ENCODE measurements around the gene KIF3B. TPM values are rescaled to one million over a fixed set of nuclear protein-coding genes. Genes with fewer than 3 reads are reported as not detected.
"Not testable (repeated sequence)": the region's sequence is repeated elsewhere in the genome, so short reads cannot be mapped to it uniquely, and the experiment has no call there.

KIF3B gene
- total RNA-seq, 1 donor, result 33.1 TPM

DNA sequence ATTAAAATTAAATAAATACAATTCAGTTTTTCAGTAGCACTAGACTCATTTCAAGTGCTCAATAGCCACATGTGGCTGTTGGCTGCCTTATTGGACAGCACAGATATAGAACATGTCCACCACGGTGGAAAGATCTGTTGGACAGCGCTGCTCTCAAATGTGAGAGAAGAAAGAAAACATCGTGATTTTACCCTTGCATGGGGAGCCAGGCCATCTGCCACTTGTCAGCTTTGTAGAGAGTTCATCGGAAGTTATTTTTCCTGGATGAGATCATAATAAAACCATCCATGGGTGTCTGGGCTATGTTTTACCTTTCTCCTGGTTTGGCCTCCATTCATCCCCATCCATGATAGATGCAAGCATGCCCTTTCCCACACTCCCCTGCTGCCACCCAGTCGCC, 5.8 kb upstream of the KIF3B start:
- DNase-seq (ENCODE audit: low read depth), result no peak
- H3K4me3 ChIP-seq (ENCODE audit: low read depth, low read length), result no peak overlapping the region
- TF ChIP-seq, protein P1, sequence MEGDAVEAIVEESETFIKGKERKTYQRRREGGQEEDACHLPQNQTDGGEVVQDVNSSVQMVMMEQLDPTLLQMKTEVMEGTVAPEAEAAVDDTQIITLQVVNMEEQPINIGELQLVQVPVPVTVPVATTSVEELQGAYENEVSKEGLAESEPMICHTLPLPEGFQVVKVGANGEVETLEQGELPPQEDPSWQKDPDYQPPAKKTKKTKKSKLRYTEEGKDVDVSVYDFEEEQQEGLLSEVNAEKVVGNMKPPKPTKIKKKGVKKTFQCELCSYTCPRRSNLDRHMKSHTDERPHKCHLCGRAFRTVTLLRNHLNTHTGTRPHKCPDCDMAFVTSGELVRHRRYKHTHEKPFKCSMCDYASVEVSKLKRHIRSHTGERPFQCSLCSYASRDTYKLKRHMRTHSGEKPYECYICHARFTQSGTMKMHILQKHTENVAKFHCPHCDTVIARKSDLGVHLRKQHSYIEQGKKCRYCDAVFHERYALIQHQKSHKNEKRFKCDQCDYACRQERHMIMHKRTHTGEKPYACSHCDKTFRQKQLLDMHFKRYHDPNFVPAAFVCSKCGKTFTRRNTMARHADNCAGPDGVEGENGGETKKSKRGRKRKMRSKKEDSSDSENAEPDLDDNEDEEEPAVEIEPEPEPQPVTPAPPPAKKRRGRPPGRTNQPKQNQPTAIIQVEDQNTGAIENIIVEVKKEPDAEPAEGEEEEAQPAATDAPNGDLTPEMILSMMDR (IDR thresholded peaks at IDR 0.05; ENCODE audit: insufficient read depth, low read length), result no peak

DNA sequence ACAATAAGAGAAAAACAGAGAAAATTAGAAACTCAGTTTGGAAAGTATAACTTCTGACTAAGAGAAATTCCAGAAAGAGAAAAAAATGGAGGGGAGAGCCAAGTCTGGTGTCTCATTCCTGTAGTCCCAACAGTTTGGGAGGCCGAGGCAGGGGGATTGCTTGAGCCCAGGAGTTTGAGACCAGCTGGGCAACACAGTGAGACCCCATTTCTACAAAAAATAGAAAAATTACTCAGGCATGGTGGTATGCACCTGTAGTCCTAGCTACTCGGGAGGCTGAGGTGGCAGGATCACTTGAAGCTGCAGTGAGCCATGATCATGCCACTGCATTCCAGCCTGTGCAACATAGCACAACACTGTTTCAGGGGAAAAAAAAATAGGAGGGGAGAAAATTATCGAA, 3.1 kb upstream of the KIF3B start:
- H3K4me3 ChIP-seq (ENCODE audit: low read depth, low read length), result no peak overlapping the region
- no peak for DNase-seq (ENCODE audit: low read depth)
- TF ChIP-seq, protein P1 (IDR thresholded peaks at IDR 0.05; ENCODE audit: insufficient read depth, low read length), result no peak

DNA sequence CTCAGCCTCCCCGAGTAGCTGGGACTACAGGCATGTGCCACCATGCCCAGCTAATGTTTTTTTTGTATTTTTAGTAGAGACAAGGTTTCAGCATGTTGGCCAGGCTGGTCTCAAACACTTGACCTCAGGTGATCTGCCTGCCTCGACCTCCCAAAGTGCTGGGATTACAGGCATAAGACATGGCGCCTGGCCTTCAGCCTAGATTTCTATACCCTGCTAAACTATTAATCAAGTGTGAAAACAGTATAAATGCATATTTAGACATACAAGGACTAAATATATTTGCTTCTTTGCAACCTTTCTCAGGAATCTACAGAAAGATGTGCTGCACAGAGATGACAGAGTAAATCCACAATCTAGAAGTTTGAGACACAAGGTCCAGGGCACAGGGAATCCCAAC, 2.3 kb upstream of the KIF3B start:
- DNase-seq (ENCODE audit: low read depth); H3K4me3 ChIP-seq (ENCODE audit: low read depth, low read length): not testable (repeated sequence)

DNA sequence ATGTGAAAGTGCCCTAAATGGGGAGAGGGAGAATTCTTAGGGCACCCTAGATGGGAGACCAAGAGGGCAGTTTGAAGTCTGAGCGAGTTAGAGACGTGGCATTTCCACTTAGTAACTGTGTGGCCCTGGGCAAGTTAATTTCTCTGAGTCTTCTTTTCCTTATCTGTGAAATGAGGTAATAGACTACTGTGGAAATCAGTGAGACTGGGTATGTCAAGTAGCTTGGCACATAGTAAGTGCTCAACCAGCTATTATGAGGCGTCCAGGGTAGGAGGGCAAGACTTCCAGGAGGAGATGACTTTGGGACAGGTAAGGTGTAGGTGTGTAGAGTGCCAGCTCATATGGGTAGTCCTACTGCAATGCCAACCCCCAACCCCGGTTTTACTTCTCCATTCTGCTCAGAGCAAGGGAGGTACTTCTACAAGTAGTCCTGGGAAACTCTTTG, 770 bp downstream of the KIF3B start:
- peak; percentile 23 for DNase-seq (ENCODE audit: low read depth)
- TF ChIP-seq, protein P1 (IDR thresholded peaks at IDR 0.05; ENCODE audit: insufficient read depth, low read length), result no peak
- H3K4me3 ChIP-seq (ENCODE audit: low read depth, low read length), result peak overlapping the region; percentile 95

DNA sequence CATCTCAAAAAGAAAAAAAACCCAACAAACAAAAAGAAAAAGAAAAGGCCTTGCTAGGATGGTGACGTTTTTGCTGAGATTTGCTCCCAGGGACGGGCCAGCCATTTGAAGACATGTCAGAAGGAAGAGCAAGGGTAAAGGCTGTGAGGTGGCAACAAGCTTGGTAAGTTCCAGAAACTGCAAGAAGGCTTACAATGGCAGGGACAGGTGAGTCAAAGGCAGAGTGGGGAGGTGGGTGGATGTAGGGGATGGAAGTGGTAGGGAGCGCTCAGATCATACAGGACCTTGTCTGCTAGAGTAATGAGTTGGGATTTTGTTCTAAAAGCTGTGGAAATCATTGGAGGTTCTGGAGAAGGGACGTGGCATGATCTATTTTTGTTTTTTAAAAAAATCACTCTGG, 4.3 kb downstream of the KIF3B start:
- H3K4me3 ChIP-seq (ENCODE audit: low read depth, low read length), result no peak overlapping the region
- DNase-seq (ENCODE audit: low read depth), result no peak
- TF ChIP-seq, protein P1 (IDR thresholded peaks at IDR 0.05; ENCODE audit: insufficient read depth, low read length), result no peak

DNA sequence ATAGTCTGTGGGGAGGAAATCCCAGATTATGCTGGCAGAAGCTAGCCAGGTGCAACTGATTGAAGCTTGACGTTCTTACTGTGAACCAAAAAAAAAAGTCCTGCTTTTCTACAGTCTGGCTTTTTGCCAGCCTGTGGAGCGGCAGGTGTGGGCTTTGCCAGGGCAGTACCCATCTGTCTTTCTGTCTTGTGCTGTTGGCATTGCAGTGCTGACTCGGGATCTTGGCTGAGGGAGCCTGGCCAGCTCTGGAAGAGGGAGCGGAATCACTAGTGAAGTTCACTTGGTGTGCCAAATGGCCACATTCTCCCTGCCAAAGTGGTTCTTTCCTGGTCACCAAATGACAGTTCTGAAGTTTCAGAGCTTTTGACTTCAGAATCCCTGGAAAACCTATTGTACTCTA, 5.0 kb downstream of the KIF3B start:
- no peak overlapping the region for H3K4me3 ChIP-seq (ENCODE audit: low read depth, low read length)
- TF ChIP-seq, protein P1 (IDR thresholded peaks at IDR 0.05; ENCODE audit: insufficient read depth, low read length), result no peak
- no peak for DNase-seq (ENCODE audit: low read depth)

DNA sequence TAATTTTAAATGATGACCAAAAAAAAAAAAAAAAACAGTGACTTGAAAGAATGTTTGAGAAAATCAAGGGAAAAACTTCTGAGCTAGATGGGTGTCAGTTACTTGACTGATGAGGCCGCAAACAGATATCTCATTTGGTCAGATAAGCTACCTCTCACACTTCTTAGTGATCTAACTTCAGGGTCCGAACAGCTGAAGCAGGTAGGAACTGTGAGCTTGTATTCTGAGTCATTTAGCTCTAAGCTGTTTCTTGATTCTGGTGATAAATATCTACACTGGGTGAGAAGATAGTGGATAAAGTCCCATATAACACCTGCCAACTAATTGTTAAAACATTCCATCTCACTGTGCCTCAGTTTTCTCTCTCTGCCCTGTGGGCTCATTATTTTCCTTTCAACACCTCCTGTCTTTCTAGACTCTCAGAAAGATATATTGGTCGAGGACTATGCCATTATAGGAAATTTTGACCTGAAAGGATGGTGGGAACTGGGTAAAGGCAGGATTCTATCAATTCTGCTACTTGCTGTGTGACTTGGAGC, 7.7 kb downstream of the KIF3B start:
- TF ChIP-seq, protein P1 (IDR thresholded peaks at IDR 0.05; ENCODE audit: insufficient read depth, low read length), result no peak
- no peak overlapping the region for H3K4me3 ChIP-seq (ENCODE audit: low read depth, low read length)
- DNase-seq (ENCODE audit: low read depth), result no peak

Measured in fibroblast of the aortic adventitia (primary cell).